Hepatocyte (in vitro differentiated cells): ENCODE results near the gene ATP5F1D.
"Not testable (repeated sequence)": the region's sequence is repeated elsewhere in the genome, so short reads cannot be mapped to it uniquely, and the experiment has no call there.

Experiments used
- CTCF ChIP-seq: fragments of 200-600 bp; sonication (generic); IDR thresholded peaks from 2 replicates; pipeline ENCODE4 v1.5.1; 2016; ENCODE audit warnings: antibody characterized with exemption, mild to moderate bottlenecking; ENCODE audit not compliant: poor library complexity
- EZH2 ChIP-seq: fragments of 200-600 bp; sonication (generic); IDR thresholded peaks from 2 replicates; pipeline ENCODE4 v1.6.1; 2016; ENCODE audit warnings: antibody characterized with exemption, mild to moderate bottlenecking, borderline replicate concordance

- not testable (repeated sequence) for TF ChIP-seq CTCF, EZH2
Observed at GRCh38 chr19:1246265-1247087, 4.9 kb downstream of the ATP5F1D start.
